Body of pancreas (tissue), 4 donors: ENCODE data around the gene WDFY4. TPM values are rescaled to one million over a fixed set of nuclear protein-coding genes. Genes with fewer than 3 reads are reported as not detected.

ENCODE experiments used
- ATAC-seq: fragments of 150-250 bp; one replicate; pipeline ENCODE4 v1.9.1; 2016
- DNase-seq, 4 donors: peaks; one replicate each; pipeline ENCODE4 v3.0.0-alpha.2; 2019
- H3K27ac ChIP-seq, 4 donors: fragments of 200-600 bp; sonication (generic); 1 replicate in 3 of 4; 2 replicates in 1 of 4; pipeline versions ENCODE4 v1.5.1 to v1.6.1; 2016 to 2019; ENCODE audit warnings: mild to moderate bottlenecking in 1 of 4, mixed read lengths in 1 of 4, moderate library complexity in 1 of 4
- H3K27me3 ChIP-seq, 2 donors: fragments of 200-600 bp; sonication (generic); one replicate each; pipeline ENCODE4 v1.6.0; 2016; ENCODE audit warnings: mild to moderate bottlenecking in 1 of 2
- H3K36me3 ChIP-seq, 2 donors: fragments of 200-600 bp; sonication (generic); replicated peaks in 1 of 2; 2 replicates each; pipeline ENCODE4 v1.5.1; 2016; ENCODE audit warnings: low read depth in 2 of 2; ENCODE audit not compliant: insufficient read depth in 1 of 2
- H3K4me1 ChIP-seq: fragments of 200-600 bp; sonication (generic); one replicate; pipeline ENCODE4 v1.6.0; 2016
- H3K4me3 ChIP-seq, 2 donors: fragments of 200-600 bp; sonication (generic); 1 replicate in 1 of 2; 2 replicates in 1 of 2; pipeline ENCODE4 v1.5.1; 2016 to 2019
- H3K9me3 ChIP-seq, 3 donors: fragments of 200-600 bp; sonication (generic); 1 replicate in 2 of 3; 2 replicates in 1 of 3; pipeline ENCODE4 v1.5.1; 2016
- POLR2A ChIP-seq, 3 donors: fragments of 450-650 bp; IDR thresholded peaks; one replicate each; pipeline ENCODE4 v1.6.1; 2016; ENCODE audit warnings: antibody characterized with exemption in 3 of 3, mild to moderate bottlenecking in 2 of 3
- WGBS, 2 donors: methylation state at CpG; one replicate each; pipeline ENCODE4 v1.1.5; 2017; 5-methylcytosine and 5-hydroxymethylcytosine counted together
- intact Hi-C: fragments of 100-400 bp; cut with DNase I; formaldehyde crosslinking; loops from one replicate; pipeline ENCODE4 v1.15.1; 2023
- total RNA-seq, 2 donors: library from RNA; depleted of rRNA; stranded (reverse); fragments of >200 nt; gene quantifications; one replicate each; pipeline ENCODE4 v1.1.0, GENCODE V29; 2016
- TF ChIP-seq, protein P1 (sequence below), 7 experiments: fragments of 450-650 bp in 4 of 7; fragments of 200-600 bp in 3 of 7; sonication (generic) in 3 of 7; IDR thresholded peaks; one replicate each; pipeline ENCODE4 v1.5.1; 2016 to 2019; ENCODE audit warnings: antibody characterized with exemption in 7 of 7

The WDFY4 gene
- total RNA-seq, 2 donors from 2014 or later, result 0.66 to 2.3 TPM

DNA sequence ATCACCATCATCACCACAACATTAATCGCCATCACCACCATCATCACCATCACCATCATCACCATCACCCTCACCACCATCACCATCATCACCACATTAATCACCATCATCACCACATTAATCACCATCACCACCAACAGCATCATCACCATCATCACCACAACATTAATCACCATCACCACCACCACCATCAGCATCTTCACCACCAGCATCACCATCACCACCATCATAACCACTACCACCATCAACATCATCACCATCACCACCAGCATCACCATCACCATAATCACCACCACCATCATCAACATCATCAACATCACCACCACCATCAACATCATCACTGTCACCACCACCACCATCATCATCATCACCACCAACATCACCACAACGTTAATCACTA, 124.6 kb downstream of the WDFY4 start:
- TF ChIP-seq, protein P1, sequence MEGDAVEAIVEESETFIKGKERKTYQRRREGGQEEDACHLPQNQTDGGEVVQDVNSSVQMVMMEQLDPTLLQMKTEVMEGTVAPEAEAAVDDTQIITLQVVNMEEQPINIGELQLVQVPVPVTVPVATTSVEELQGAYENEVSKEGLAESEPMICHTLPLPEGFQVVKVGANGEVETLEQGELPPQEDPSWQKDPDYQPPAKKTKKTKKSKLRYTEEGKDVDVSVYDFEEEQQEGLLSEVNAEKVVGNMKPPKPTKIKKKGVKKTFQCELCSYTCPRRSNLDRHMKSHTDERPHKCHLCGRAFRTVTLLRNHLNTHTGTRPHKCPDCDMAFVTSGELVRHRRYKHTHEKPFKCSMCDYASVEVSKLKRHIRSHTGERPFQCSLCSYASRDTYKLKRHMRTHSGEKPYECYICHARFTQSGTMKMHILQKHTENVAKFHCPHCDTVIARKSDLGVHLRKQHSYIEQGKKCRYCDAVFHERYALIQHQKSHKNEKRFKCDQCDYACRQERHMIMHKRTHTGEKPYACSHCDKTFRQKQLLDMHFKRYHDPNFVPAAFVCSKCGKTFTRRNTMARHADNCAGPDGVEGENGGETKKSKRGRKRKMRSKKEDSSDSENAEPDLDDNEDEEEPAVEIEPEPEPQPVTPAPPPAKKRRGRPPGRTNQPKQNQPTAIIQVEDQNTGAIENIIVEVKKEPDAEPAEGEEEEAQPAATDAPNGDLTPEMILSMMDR (IDR thresholded peaks at IDR 0.05), result no peak
- no peak for TF ChIP-seq POLR2A (IDR thresholded peaks at IDR 0.05)
- no peak overlapping the region for H3K27ac ChIP-seq
- no peak for ATAC-seq
- no peak for DNase-seq
- intact Hi-C loops, result no loop called here
- no peaks in the 10 kb centered on the region for H3K9me3 ChIP-seq
- H3K4me3 ChIP-seq, result no peak overlapping the region
- H3K4me1 ChIP-seq, result no peaks in the 10 kb centered on the region
- H3K27me3 ChIP-seq, result no peaks in the 10 kb centered on the region
- H3K36me3 ChIP-seq, result no peaks in the 10 kb centered on the region
- WGBS, 2 donors, result 67 to 72% methylated on average over 2 of the region's 2 CpGs

DNA sequence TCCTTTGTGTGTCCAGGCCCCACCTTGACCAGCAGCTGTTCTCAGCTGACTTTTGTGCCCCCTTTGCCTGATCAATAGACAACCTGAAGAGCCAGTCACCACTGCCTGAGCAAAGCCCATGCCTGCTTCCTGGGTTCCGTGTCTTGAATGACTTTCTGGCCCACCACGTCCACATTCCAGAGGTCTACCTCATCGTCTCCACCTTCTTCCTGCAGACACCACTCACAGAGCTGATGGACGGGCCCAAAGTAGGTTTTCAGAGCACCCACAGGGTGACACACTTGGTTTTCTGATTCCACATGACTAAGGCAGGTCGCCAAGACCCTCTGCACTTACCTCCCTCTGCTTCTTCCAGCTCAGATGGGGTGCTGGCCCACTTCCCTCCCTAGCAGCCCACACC, 126.8 kb downstream of the WDFY4 start:
- 69% methylated on average over 5 of the region's 5 CpGs for WGBS, 2 donors
- intact Hi-C loops, result no loop called here
- DNase-seq, result no peak

DNA sequence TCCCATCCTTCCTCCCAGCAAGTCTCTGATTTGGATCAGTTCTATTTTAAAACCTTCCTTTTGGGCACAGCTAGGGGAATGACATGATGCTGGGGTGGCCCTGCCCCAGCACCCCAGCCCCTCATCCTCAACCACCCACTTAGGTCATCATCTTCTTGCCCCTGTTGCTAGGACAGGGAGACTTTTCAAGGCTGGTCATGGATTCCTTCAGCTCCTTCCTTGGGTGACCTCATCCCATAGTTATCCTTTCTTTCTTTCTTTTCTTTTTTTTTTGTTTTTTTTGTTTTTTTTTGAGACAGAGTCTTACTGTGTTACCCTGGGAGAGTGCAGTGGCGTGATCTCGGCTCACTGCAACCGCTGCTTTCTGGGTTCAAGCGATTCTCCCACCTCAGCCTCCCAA, 127.2 kb downstream of the WDFY4 start:
- DNase-seq (no peak), ATAC-seq (no peak)
- 81 to 88% methylated on average over 4 of the region's 4 CpGs for WGBS, 2 donors
- TF ChIP-seq POLR2A (IDR thresholded peaks at IDR 0.05), result no peak
- TF ChIP-seq, protein P1 (IDR thresholded peaks at IDR 0.05), result no peak
- Histone ChIP-seq H3K4me3 (no peak overlapping the region), H3K4me1 (no peaks in the 10 kb centered on the region), H3K9me3 (no peaks in the 10 kb centered on the region), H3K27ac (no peak overlapping the region), H3K36me3 (no peaks in the 10 kb centered on the region), H3K27me3 (no peaks in the 10 kb centered on the region)
- intact Hi-C loops, result no loop called here

More for the DNA sequence above, 126.8 kb downstream of the WDFY4 start:
- TF ChIP-seq, protein P1 (IDR thresholded peaks at IDR 0.05), result no peak
- TF ChIP-seq POLR2A (IDR thresholded peaks at IDR 0.05), result no peak
- no peak for ATAC-seq
- Histone ChIP-seq H3K4me3 (no peak overlapping the region), H3K27me3 (no peaks in the 10 kb centered on the region), H3K36me3 (no peaks in the 10 kb centered on the region), H3K9me3 (no peaks in the 10 kb centered on the region), H3K27ac (no peak overlapping the region), H3K4me1 (no peaks in the 10 kb centered on the region)

DNA sequence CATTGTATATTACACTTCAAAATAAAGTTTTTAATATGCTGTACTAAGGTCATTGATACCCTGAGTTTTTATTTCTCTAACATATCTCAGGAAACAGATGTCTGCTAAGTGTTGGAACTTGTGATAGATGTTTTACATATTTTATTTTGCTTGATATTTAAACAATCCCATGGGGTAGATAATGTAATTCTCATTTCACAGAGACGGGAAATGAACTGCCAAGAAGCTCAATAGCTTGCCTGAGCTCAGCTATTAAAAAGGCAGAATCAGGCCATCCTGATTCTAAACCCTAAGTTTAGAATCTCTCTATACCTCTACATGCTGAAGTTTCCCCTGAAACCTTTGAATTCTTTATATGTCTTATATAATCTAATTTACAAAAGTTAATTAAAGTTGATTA, 128.6 kb downstream of the WDFY4 start:
- Histone ChIP-seq H3K36me3 (no peaks in the 10 kb centered on the region), H3K9me3 (no peaks in the 10 kb centered on the region), H3K4me3 (no peak overlapping the region), H3K27me3 (no peaks in the 10 kb centered on the region), H3K27ac (no peak overlapping the region), H3K4me1 (no peaks in the 10 kb centered on the region)
- DNase-seq (no peak), ATAC-seq (no peak)
- WGBS, 2 donors, result 39 to 62% methylated on average over 1 of the region's 1 CpG
- TF ChIP-seq, protein P1 (IDR thresholded peaks at IDR 0.05), result no peak
- intact Hi-C loops, result no loop called here

DNA sequence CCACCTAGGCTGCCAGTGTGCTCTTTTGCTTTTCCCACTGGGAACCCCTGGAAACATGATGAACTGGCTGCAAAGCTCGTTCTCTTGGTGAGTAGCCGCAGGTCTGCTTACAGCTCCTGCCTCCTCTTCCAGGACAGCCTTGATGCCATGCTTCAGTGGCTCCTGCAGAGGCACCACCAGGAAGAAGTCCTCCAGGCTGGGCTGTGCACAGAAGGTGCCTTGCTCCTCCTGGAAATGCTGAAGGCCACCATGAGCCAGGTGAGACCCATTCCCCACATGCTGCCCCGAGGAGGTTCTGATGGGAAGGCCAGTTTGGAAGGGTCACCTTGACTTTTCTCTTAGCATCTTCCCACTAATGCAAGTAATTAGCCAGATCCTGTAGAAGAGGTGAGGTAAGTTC, 129.2 kb downstream of the WDFY4 start:
- 87 to 93% methylated on average over 2 to 3 of the region's 3 CpGs for WGBS, 2 donors
- TF ChIP-seq POLR2A (IDR thresholded peaks at IDR 0.05), result no peak
- TF ChIP-seq, protein P1 (IDR thresholded peaks at IDR 0.05), result no peak
- H3K9me3 ChIP-seq, result no peaks in the 10 kb centered on the region
- ATAC-seq, result no peak
- no peaks in the 10 kb centered on the region for H3K36me3 ChIP-seq
- H3K27me3 ChIP-seq, result no peaks in the 10 kb centered on the region
- H3K27ac ChIP-seq, result no peak overlapping the region
- intact Hi-C loops, result no loop called here
- no peaks in the 10 kb centered on the region for H3K4me1 ChIP-seq
- no peak for DNase-seq
- H3K4me3 ChIP-seq, result no peak overlapping the region
